ENCODE data around the gene GATA3.

The GATA3 gene

DNA sequence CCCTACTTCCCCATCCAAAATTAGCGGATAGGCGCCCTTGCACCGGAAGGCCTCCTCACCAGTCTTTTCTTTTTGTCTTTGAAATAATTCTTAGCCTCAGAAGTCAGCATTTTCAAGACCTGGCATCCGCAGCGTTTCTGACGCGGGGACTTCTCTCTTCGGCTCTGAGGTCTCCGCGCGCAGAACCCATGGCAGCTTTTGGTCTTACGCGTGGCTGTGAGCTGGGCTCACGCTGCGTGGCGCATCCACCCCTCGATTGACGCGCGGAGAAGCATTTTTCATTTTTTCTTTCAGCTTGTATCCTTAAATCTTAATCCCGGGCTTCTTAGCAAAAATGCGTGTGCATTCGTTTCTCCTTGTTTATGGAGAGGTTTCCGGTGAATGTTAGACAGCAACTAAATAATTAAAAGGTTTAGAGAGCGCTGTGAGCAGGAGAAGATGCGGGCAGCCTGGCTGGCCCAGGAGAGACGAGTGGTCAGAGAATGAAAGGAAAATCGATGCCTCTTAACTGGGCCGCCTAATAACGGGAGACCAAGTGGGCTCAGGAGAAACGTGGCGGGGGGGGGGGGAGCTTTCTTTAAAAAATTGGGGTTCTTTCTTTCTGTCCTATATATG is 2.0 kb upstream of the GATA3 start:
- no peak for DNase-seq

DNA sequence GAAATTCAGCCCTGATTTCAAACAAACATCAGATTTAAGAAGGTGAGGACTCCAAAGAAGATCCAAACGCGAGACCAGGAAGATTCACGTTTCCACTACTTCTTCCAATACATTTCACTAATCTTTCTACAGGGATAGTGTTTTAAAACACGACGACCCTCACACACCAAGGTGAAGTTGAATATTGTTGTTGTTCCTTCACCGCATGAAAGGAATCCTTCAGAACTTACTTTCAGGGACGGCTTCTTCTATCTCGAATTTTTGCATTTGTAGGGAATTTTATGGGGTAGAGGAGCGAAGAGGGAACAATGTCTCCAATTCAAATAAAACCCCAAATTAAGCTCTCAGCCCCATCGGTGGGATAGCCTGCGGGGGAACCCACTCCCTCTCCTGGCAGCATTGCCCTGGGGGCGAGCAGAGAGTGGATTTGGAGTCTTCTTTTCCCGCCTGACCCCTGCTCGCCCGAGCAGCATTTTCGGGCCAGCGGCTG is 1.5 kb upstream of the GATA3 start:
- DNase-seq = no peak

GRCh38 chr10:8053446-8054243 is 843 bp upstream of the GATA3 start:
- DNase-seq = peak; percentile 79

DNA sequence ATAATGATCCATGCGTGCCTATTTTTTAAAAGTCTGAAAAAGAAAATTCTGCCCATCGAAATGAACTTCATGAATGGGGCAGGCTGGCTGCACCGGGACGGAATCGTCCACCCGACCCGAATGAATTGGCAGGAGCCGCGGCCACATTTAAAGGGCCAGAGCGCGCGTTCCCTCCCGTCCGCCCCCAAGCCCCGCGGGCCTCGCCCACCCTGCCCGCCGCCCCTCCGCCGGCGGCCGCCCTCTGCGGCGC is 319 bp upstream of the GATA3 start:
- DNase-seq = no peak

DNA sequence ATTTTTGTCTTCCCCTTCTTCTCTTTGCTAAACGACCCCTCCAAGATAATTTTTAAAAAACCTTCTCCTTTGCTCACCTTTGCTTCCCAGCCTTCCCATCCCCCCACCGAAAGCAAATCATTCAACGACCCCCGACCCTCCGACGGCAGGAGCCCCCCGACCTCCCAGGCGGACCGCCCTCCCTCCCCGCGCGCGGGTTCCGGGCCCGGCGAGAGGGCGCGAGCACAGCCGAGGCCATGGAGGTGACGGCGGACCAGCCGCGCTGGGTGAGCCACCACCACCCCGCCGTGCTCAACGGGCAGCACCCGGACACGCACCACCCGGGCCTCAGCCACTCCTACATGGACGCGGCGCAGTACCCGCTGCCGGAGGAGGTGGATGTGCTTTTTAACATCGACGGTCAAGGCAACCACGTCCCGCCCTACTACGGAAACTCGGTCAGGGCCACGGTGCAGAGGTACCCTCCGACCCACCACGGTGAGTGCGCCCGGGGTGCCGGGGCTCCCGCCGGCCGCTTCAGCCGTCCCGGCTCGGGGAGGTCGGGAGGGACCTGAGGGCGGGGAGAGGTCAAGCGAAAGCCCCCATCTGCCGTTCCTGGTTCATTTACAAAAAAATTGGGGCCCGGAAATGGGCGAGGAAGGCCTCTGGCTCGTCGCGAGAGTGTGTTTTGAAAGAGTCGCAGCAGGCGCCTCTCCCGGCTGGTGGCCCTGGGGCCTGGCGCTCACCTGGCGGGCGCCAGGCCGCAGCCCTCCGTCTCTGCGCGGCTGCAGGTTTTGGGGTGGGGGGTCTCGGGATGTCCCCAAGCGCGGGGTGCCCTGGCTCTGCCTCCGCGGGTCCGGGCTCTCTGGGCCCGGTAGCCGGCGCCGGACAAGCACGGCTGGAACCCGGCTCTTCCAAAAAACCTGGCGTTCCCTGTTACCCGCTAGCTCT is 1.2 kb downstream of the GATA3 start:
- DNase-seq = peak; percentile 20

DNA sequence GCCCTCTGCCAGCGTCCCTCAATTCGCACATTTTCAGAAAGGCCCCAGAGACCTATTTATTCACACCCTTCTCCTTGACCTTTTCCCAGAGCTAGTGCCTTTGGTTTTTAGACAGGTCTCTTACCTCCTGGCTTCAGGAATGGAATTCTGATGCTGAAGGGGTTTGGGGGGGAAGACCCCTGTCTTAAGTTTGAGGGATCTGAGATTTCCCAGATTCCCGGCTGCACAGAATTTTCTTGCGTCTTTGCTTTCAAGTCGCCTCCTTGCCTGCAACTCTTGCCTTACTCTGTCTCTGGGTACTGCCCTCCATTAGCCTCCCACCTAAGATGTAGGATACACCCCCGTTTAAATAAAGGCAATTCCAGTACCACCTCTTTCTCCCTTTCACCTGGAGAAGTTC is 1.9 kb downstream of the GATA3 start:
- DNase-seq = no peak

DNA sequence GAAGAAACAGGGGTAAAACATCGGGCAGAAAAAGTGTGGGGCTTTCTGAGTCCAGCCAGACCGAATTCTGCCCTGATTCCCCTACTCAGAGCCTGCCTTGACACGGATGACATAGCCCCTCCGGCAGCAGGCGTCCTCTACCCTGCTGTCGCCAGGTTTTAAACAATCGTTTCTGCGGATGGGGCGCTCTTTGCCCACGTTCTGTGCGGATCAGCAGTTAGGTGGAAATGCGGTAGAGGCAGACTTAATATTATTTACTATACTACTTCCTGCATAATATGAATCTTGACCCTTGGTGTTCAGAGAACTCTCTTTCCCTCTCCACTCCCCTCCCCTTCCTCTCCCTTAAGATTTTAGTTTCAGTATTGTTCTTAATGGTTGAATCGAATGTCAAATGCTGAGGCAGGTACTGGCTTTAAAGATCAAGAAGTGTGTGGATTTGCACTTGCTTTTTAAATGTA is 2.4 kb downstream of the GATA3 start:
- DNase-seq = peak; percentile 25

DNA sequence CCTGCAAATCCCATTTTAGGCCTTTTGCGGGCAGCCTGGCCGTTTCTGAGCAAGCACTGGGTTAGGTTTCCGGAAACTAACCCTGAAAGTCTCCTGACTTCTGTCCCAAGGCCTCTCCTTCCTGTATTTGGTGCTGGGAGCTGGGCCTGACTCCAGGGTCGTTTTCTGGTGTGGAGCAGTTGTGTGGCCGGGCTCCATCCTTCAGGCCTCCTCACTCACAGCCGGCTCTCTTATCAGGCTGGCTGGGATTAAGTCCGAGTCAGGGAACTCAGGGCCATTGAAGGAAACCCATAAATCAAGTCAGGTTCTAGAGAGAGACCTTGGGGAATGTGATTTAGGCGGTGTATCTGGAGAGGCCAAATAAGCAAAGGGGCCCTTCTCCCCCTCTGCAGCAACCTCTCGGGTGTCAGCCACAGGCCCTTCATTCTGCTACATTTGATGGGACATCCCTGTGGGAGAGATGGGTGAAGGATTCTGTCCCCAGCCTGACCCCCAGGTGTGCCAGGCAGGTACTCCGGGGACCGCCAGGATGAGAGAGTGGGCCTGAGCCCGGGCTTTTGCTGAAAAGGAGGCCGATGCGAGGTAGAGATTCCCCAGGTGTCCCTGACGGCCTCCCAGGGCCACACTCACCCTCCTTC is 3.3 kb downstream of the GATA3 start:
- no peak for DNase-seq

GRCh38 chr10:8058274-8059111 is 4.0 kb downstream of the GATA3 start:
- no peak for DNase-seq

- no peak for DNase-seq
These were observed 4.9 kb downstream of the GATA3 start for GRCh38 chr10:8059191-8059936.

GRCh38 chr10:8060010-8060703 is 5.7 kb downstream of the GATA3 start:
- DNase-seq = peak; percentile 13

GRCh38 chr10:8060704-8061121 is 6.2 kb downstream of the GATA3 start:
- no peak for DNase-seq

- DNase-seq = peak; percentile 32
These were observed 7.1 kb downstream of the GATA3 start for GRCh38 chr10:8061274-8062211.

- no peak for DNase-seq
These were observed 8.8 kb downstream of the GATA3 start for GRCh38 chr10:8063128-8063908.

- DNase-seq = no peak
These were observed 9.4 kb downstream of the GATA3 start for GRCh38 chr10:8063935-8064334.

GRCh38 chr10:8064436-8064835 is 9.9 kb downstream of the GATA3 start:
- DNase-seq = no peak

DNA sequence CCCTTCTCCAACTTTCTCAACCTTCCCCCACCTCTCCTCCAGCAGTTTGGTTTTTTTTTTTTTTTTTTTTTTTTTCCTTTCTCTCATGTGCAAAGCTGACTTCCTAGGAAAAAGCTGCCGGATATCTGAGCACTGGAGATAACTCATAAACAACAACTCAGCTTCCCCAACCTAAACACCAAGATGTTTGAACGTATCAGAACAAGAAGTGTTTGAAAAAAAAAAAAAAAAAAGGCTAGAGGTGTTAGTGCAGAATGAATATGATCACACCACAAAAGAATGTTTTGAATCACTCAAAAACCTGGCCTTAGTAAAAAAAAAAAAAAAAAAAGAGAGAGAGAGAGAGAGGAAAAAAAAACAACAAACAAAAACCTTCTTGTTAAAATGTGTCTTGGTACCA is 11.2 kb downstream of the GATA3 start:
- DNase-seq = no peak

DNA sequence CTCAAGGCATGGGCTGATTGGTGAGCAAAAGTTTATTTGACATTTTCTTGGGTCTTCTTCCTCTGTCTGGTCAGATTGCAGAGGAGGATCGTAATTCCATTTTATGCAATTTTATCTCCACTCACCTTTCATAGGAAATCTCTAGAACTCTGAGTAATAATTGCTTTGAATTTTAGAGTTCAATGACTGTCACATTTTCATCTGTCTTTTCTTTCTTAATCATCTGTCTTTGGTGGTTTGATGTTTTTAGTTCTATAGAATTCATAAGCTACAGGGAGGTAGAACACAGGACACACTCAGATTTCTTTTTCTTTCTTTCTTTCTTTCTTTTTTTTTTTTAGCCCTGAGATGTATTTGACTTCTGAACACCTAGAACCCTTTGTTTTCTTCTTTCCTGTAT is 11.6 kb downstream of the GATA3 start:
- DNase-seq = no peak

DNA sequence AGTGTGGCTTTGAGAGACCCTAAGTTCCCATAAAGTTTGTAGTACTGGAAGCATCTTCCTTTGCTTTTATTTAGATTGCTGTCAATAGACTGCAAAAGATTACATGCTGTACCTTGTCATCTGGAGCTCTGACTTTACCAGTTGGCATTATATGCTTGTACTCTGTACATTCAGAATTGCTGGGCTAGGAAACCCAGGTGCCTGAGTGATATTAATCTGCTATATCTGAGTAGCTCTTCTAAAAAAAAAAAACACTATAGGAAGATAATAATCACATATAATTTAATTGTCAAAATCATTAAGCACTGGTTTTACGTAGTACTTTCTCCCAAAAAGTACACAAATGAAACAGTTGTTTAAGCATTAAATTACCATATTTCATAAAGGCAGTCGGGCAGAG is 12.3 kb downstream of the GATA3 start:
- DNase-seq = no peak

Measured in NK-92 treated with Interleukin-12 subunit alpha and Interleukin-12 subunit beta, amount 100 ng/mL, for 24 hours (cell line).